Stimulated activated naive CD8-positive, alpha-beta T cell treated with anti-CD3 and anti-CD28 coated beads, Interleukin-15, Interleukin-2, amounts not matched to agents 100 ng/mL and 50 ng/mL, for 24 hours (primary cell): ENCODE measurements around the gene CACNB2.

ENCODE experiments used
- H3K27ac Mint-ChIP-seq: one replicate; pipeline ENCODE4 v1.8.0; 2021; ENCODE audit warnings: mild to moderate bottlenecking, mixed read lengths
- H3K27me3 Mint-ChIP-seq: one replicate; pipeline ENCODE4 v1.8.0; 2021; ENCODE audit warnings: mixed read lengths
- H3K36me3 Mint-ChIP-seq: one replicate; pipeline ENCODE4 v1.8.0; 2021; ENCODE audit warnings: low read depth, mixed read lengths
- H3K4me1 Mint-ChIP-seq: one replicate; pipeline ENCODE4 v1.8.0; 2021; ENCODE audit warnings: low read depth, mixed read lengths
- H3K4me3 Mint-ChIP-seq: one replicate; pipeline ENCODE4 v1.8.0; 2021; ENCODE audit warnings: mild to moderate bottlenecking, mixed read lengths
- H3K9me3 Mint-ChIP-seq: one replicate; pipeline ENCODE4 v1.8.0; 2021; ENCODE audit warnings: mixed read lengths

The CACNB2 gene

GRCh38 chr10:18328941-18329340 lies 188.7 kb downstream of the CACNB2 start:
- H3K4me1 Mint-ChIP-seq, result no peaks in the 10 kb centered on the region
- no peak overlapping the region for H3K27ac Mint-ChIP-seq
- no peaks in the 10 kb centered on the region for H3K9me3 Mint-ChIP-seq
- no peaks in the 10 kb centered on the region for H3K36me3 Mint-ChIP-seq
- H3K27me3 Mint-ChIP-seq, result no peaks in the 10 kb centered on the region
- H3K4me3 Mint-ChIP-seq, result no peak overlapping the region

GRCh38 chr10:18332048-18332447 lies 191.8 kb downstream of the CACNB2 start:
- H3K27ac Mint-ChIP-seq, result no peak overlapping the region
- no peak overlapping the region for H3K4me3 Mint-ChIP-seq
- H3K27me3 Mint-ChIP-seq, result no peaks in the 10 kb centered on the region
- H3K4me1 Mint-ChIP-seq, result no peaks in the 10 kb centered on the region
- H3K36me3 Mint-ChIP-seq, result no peaks in the 10 kb centered on the region
- H3K9me3 Mint-ChIP-seq, result no peaks in the 10 kb centered on the region

GRCh38 chr10:18332484-18332883 lies 192.3 kb downstream of the CACNB2 start:
- H3K4me3 Mint-ChIP-seq, result no peak overlapping the region
- H3K27ac Mint-ChIP-seq, result no peak overlapping the region
- H3K27me3 Mint-ChIP-seq, result no peaks in the 10 kb centered on the region
- H3K4me1 Mint-ChIP-seq, result no peaks in the 10 kb centered on the region
- no peaks in the 10 kb centered on the region for H3K36me3 Mint-ChIP-seq
- no peaks in the 10 kb centered on the region for H3K9me3 Mint-ChIP-seq

GRCh38 chr10:18333621-18334020 lies 193.4 kb downstream of the CACNB2 start:
- Mint-ChIP-seq H3K27me3 (no peaks in the 10 kb centered on the region), H3K4me3 (no peak overlapping the region)

GRCh38 chr10:18334116-18334867 lies 194.1 kb downstream of the CACNB2 start:
- no peaks in the 10 kb centered on the region for H3K9me3 Mint-ChIP-seq
- no peaks in the 10 kb centered on the region for H3K27me3 Mint-ChIP-seq
- H3K27ac Mint-ChIP-seq, result no peak overlapping the region
- H3K4me1 Mint-ChIP-seq, result no peaks in the 10 kb centered on the region
- H3K4me3 Mint-ChIP-seq, result no peak overlapping the region
- no peaks in the 10 kb centered on the region for H3K36me3 Mint-ChIP-seq

More at GRCh38 chr10:18333621-18334020, 193.4 kb downstream of the CACNB2 start:
- H3K4me1 Mint-ChIP-seq, result no peaks in the 10 kb centered on the region
- H3K27ac Mint-ChIP-seq, result no peak overlapping the region
- H3K9me3 Mint-ChIP-seq, result no peaks in the 10 kb centered on the region
- H3K36me3 Mint-ChIP-seq, result no peaks in the 10 kb centered on the region

- no peak overlapping the region for H3K4me3 Mint-ChIP-seq
- H3K4me1 Mint-ChIP-seq, result no peaks in the 10 kb centered on the region
- no peak overlapping the region for H3K27ac Mint-ChIP-seq
- no peaks in the 10 kb centered on the region for H3K36me3 Mint-ChIP-seq
- H3K27me3 Mint-ChIP-seq, result no peaks in the 10 kb centered on the region
- no peaks in the 10 kb centered on the region for H3K9me3 Mint-ChIP-seq
Observed at GRCh38 chr10:18340496-18341051, 200.3 kb downstream of the CACNB2 start.

- Mint-ChIP-seq H3K4me3 (no peak overlapping the region), H3K9me3 (no peaks in the 10 kb centered on the region), H3K36me3 (no peaks in the 10 kb centered on the region), H3K4me1 (no peaks in the 10 kb centered on the region), H3K27me3 (no peaks in the 10 kb centered on the region), H3K27ac (no peak overlapping the region)
Observed at GRCh38 chr10:18341055-18341454, 200.8 kb downstream of the CACNB2 start.

GRCh38 chr10:18343573-18343972 lies 203.3 kb downstream of the CACNB2 start:
- Mint-ChIP-seq H3K4me1 (no peaks in the 10 kb centered on the region), H3K4me3 (no peak overlapping the region), H3K27ac (no peak overlapping the region), H3K9me3 (no peaks in the 10 kb centered on the region), H3K27me3 (peaks cover 4% of the 10 kb centered on the region), H3K36me3 (no peaks in the 10 kb centered on the region)

GRCh38 chr10:18345308-18345707 lies 205.1 kb downstream of the CACNB2 start:
- H3K27me3 Mint-ChIP-seq, result peaks cover 4% of the 10 kb centered on the region
- no peaks in the 10 kb centered on the region for H3K9me3 Mint-ChIP-seq
- no peak overlapping the region for H3K4me3 Mint-ChIP-seq
- H3K36me3 Mint-ChIP-seq, result no peaks in the 10 kb centered on the region
- no peak overlapping the region for H3K27ac Mint-ChIP-seq
- H3K4me1 Mint-ChIP-seq, result no peaks in the 10 kb centered on the region

GRCh38 chr10:18350340-18350739 lies 210.1 kb downstream of the CACNB2 start:
- H3K4me1 Mint-ChIP-seq, result no peaks in the 10 kb centered on the region
- H3K27ac Mint-ChIP-seq, result no peak overlapping the region
- H3K9me3 Mint-ChIP-seq, result no peaks in the 10 kb centered on the region
- H3K27me3 Mint-ChIP-seq, result peaks cover 4% of the 10 kb centered on the region
- no peak overlapping the region for H3K4me3 Mint-ChIP-seq
- H3K36me3 Mint-ChIP-seq, result no peaks in the 10 kb centered on the region

GRCh38 chr10:18351421-18351820 lies 211.2 kb downstream of the CACNB2 start:
- Mint-ChIP-seq H3K4me3 (no peak overlapping the region), H3K4me1 (no peaks in the 10 kb centered on the region), H3K27me3 (peaks cover 4% of the 10 kb centered on the region), H3K27ac (no peak overlapping the region), H3K9me3 (no peaks in the 10 kb centered on the region), H3K36me3 (no peaks in the 10 kb centered on the region)

GRCh38 chr10:18352175-18352574 lies 212.0 kb downstream of the CACNB2 start:
- Mint-ChIP-seq H3K36me3 (no peaks in the 10 kb centered on the region), H3K9me3 (no peaks in the 10 kb centered on the region), H3K27me3 (peaks cover 4% of the 10 kb centered on the region), H3K4me1 (no peaks in the 10 kb centered on the region), H3K27ac (no peak overlapping the region), H3K4me3 (no peak overlapping the region)

GRCh38 chr10:18359812-18360211 lies 219.6 kb downstream of the CACNB2 start:
- no peaks in the 10 kb centered on the region for H3K36me3 Mint-ChIP-seq
- peaks cover 3% of the 10 kb centered on the region for H3K9me3 Mint-ChIP-seq
- H3K27me3 Mint-ChIP-seq, result no peaks in the 10 kb centered on the region
- H3K27ac Mint-ChIP-seq, result no peak overlapping the region
- no peaks in the 10 kb centered on the region for H3K4me1 Mint-ChIP-seq
- H3K4me3 Mint-ChIP-seq, result no peak overlapping the region

GRCh38 chr10:18362892-18363291 lies 222.7 kb downstream of the CACNB2 start:
- H3K27ac Mint-ChIP-seq, result no peak overlapping the region
- H3K27me3 Mint-ChIP-seq, result no peaks in the 10 kb centered on the region
- H3K4me1 Mint-ChIP-seq, result no peaks in the 10 kb centered on the region
- H3K4me3 Mint-ChIP-seq, result no peak overlapping the region
- H3K36me3 Mint-ChIP-seq, result no peaks in the 10 kb centered on the region
- peaks cover 3% of the 10 kb centered on the region for H3K9me3 Mint-ChIP-seq

GRCh38 chr10:18364987-18365775 lies 225.0 kb downstream of the CACNB2 start:
- H3K9me3 Mint-ChIP-seq, result peaks cover 3% of the 10 kb centered on the region
- no peak overlapping the region for H3K27ac Mint-ChIP-seq
- H3K4me3 Mint-ChIP-seq, result no peak overlapping the region
- no peaks in the 10 kb centered on the region for H3K4me1 Mint-ChIP-seq
- no peaks in the 10 kb centered on the region for H3K27me3 Mint-ChIP-seq
- H3K36me3 Mint-ChIP-seq, result no peaks in the 10 kb centered on the region
